ENCODE measurements around the gene TXNRD1. TPM values are rescaled to one million over a fixed set of nuclear protein-coding genes. Genes with fewer than 3 reads are reported as not detected.

Gene TXNRD1
- total and polyA plus RNA-seq, 2 of the 8 experiments (the other 6 are each of a cell fraction or from before 2014, with no cell fraction given) = 56.8 to 127 TPM

GRCh38 chr12:104218935-104219334, 3.4 kb downstream of the TXNRD1 start (continued):
- TF ChIP-seq, protein P1, sequence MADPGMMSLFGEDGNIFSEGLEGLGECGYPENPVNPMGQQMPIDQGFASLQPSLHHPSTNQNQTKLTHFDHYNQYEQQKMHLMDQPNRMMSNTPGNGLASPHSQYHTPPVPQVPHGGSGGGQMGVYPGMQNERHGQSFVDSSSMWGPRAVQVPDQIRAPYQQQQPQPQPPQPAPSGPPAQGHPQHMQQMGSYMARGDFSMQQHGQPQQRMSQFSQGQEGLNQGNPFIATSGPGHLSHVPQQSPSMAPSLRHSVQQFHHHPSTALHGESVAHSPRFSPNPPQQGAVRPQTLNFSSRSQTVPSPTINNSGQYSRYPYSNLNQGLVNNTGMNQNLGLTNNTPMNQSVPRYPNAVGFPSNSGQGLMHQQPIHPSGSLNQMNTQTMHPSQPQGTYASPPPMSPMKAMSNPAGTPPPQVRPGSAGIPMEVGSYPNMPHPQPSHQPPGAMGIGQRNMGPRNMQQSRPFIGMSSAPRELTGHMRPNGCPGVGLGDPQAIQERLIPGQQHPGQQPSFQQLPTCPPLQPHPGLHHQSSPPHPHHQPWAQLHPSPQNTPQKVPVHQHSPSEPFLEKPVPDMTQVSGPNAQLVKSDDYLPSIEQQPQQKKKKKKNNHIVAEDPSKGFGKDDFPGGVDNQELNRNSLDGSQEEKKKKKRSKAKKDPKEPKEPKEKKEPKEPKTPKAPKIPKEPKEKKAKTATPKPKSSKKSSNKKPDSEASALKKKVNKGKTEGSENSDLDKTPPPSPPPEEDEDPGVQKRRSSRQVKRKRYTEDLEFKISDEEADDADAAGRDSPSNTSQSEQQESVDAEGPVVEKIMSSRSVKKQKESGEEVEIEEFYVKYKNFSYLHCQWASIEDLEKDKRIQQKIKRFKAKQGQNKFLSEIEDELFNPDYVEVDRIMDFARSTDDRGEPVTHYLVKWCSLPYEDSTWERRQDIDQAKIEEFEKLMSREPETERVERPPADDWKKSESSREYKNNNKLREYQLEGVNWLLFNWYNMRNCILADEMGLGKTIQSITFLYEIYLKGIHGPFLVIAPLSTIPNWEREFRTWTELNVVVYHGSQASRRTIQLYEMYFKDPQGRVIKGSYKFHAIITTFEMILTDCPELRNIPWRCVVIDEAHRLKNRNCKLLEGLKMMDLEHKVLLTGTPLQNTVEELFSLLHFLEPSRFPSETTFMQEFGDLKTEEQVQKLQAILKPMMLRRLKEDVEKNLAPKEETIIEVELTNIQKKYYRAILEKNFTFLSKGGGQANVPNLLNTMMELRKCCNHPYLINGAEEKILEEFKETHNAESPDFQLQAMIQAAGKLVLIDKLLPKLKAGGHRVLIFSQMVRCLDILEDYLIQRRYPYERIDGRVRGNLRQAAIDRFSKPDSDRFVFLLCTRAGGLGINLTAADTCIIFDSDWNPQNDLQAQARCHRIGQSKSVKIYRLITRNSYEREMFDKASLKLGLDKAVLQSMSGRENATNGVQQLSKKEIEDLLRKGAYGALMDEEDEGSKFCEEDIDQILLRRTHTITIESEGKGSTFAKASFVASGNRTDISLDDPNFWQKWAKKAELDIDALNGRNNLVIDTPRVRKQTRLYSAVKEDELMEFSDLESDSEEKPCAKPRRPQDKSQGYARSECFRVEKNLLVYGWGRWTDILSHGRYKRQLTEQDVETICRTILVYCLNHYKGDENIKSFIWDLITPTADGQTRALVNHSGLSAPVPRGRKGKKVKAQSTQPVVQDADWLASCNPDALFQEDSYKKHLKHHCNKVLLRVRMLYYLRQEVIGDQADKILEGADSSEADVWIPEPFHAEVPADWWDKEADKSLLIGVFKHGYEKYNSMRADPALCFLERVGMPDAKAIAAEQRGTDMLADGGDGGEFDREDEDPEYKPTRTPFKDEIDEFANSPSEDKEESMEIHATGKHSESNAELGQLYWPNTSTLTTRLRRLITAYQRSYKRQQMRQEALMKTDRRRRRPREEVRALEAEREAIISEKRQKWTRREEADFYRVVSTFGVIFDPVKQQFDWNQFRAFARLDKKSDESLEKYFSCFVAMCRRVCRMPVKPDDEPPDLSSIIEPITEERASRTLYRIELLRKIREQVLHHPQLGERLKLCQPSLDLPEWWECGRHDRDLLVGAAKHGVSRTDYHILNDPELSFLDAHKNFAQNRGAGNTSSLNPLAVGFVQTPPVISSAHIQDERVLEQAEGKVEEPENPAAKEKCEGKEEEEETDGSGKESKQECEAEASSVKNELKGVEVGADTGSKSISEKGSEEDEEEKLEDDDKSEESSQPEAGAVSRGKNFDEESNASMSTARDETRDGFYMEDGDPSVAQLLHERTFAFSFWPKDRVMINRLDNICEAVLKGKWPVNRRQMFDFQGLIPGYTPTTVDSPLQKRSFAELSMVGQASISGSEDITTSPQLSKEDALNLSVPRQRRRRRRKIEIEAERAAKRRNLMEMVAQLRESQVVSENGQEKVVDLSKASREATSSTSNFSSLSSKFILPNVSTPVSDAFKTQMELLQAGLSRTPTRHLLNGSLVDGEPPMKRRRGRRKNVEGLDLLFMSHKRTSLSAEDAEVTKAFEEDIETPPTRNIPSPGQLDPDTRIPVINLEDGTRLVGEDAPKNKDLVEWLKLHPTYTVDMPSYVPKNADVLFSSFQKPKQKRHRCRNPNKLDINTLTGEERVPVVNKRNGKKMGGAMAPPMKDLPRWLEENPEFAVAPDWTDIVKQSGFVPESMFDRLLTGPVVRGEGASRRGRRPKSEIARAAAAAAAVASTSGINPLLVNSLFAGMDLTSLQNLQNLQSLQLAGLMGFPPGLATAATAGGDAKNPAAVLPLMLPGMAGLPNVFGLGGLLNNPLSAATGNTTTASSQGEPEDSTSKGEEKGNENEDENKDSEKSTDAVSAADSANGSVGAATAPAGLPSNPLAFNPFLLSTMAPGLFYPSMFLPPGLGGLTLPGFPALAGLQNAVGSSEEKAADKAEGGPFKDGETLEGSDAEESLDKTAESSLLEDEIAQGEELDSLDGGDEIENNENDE (IDR thresholded peaks at IDR 0.05; ENCODE audit: insufficient replicate concordance, low read length) = no peak
- TF ChIP-seq SIX5 (IDR thresholded peaks at IDR 0.05; ENCODE audit: low read depth, low read length) = no peak

Measured in H1 (cell line).